GM12875 (cell line): Measurements from ENCODE around the gene USP40.

Source experiments
- H3K4me3 ChIP-seq: one replicate; pipeline ENCODE4 v1.5.1; 2011; ENCODE audit warnings: low read depth, low read length, control low read depth
- TF ChIP-seq, protein P1 (sequence below): IDR thresholded peaks from 2 replicates; pipeline ENCODE4 v1.5.1; 2011; ENCODE audit warnings: low read depth, mild to moderate bottlenecking, control low read depth, inconsistent platforms, low read length, moderate library complexity, borderline replicate concordance; ENCODE audit not compliant: insufficient read depth

The USP40 gene

GRCh38 chr2:233458826-233459225, 107.8 kb downstream of the USP40 start:
- TF ChIP-seq, protein P1, sequence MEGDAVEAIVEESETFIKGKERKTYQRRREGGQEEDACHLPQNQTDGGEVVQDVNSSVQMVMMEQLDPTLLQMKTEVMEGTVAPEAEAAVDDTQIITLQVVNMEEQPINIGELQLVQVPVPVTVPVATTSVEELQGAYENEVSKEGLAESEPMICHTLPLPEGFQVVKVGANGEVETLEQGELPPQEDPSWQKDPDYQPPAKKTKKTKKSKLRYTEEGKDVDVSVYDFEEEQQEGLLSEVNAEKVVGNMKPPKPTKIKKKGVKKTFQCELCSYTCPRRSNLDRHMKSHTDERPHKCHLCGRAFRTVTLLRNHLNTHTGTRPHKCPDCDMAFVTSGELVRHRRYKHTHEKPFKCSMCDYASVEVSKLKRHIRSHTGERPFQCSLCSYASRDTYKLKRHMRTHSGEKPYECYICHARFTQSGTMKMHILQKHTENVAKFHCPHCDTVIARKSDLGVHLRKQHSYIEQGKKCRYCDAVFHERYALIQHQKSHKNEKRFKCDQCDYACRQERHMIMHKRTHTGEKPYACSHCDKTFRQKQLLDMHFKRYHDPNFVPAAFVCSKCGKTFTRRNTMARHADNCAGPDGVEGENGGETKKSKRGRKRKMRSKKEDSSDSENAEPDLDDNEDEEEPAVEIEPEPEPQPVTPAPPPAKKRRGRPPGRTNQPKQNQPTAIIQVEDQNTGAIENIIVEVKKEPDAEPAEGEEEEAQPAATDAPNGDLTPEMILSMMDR = no peak

GRCh38 chr2:233458031-233458610, 108.5 kb downstream of the USP40 start:
- TF ChIP-seq, protein P1 = no peak

More at GRCh38 chr2:233458826-233459225, 107.8 kb downstream of the USP40 start:
- H3K4me3 ChIP-seq = no peak overlapping the region

DNA sequence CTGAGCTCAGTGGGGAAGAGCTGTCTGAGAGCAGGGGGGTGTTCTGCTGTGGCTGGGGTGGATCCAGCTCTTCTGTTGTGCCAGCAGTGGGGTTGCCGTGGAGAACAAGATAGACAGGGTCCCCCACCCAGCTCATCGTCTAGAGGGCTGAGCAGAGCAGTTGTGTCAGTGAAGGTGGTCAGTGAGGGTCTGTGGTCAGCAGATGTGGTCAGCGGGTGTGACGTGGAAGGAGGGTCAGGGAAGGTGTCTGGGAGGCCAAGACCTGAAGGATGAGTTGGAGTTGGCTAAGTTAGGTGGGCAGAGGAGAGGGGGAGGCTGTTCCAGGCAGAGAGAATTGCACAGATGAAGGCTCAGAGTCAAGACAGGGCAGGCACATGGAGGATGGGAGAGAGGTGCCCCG, 109.2 kb downstream of the USP40 start:
- no peak overlapping the region for H3K4me3 ChIP-seq
- TF ChIP-seq, protein P1 = no peak

More at GRCh38 chr2:233458031-233458610, 108.5 kb downstream of the USP40 start:
- H3K4me3 ChIP-seq = no peak overlapping the region

DNA sequence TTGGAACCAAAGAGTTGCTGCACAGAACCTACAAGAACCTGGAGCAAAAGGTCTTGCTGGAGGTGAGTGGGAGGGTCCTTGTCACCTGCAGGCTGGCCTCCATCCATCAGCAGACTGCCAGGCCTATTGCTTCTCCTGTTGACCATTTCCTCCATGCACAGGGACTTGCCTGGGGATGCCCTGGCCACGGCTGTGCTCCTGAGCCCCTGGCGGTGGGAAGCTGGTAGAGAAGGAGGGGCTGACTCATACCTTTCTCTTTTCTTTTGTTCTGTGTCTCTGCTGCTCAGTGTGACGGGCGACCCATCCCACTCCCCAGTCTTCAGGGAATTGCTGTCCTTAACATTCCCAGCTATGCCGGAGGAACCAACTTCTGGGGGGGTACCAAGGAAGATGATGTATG, 109.6 kb downstream of the USP40 start:
- TF ChIP-seq, protein P1 = no peak
- H3K4me3 ChIP-seq = no peak overlapping the region

GRCh38 chr2:233456111-233456510, 110.5 kb downstream of the USP40 start:
- no peak overlapping the region for H3K4me3 ChIP-seq
- TF ChIP-seq, protein P1 = no peak

GRCh38 chr2:233455491-233455890, 111.1 kb downstream of the USP40 start:
- no peak overlapping the region for H3K4me3 ChIP-seq
- TF ChIP-seq, protein P1 = no peak

DNA sequence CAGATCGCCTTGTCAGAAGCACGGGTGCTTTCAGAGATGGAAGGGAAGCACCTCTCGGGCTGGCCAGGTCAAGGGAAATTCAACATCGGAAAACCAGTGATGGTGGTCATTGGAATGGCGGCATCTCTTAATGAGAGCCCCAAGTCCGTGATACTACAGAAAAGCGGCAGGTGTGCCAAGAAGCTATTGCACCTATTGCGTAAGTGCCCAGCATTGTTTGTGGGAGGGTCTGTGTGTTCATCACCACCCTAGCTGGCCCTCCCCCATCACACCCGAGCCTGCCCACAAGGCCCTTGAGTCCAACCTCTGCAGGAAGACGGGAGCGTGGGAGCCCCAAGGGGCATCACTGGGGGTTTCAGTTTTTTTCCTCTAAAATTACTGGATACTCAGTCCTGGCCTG, 111.6 kb downstream of the USP40 start:
- TF ChIP-seq, protein P1 = no peak
- no peak overlapping the region for H3K4me3 ChIP-seq
